AG04450 (cell line): ENCODE results near the gene CARD18. TPM values are rescaled to one million over a fixed set of nuclear protein-coding genes. Genes with fewer than 3 reads are reported as not detected.

ENCODE experiments used
- CTCF ChIA-PET: fragments of 300-600, 350-600 bp; formaldehyde crosslinking; extraction: SDS; loops from one replicate; lab custom pipeline; 2022; ENCODE audit warnings: antibody characterized with exemption, inconsistent platforms; lab: Charles Lee
- POLR2A ChIA-PET: fragments of 350-600 bp; formaldehyde crosslinking; extraction: SDS; loops from one replicate; lab custom pipeline; 2021; ENCODE audit warnings: antibody characterized with exemption, inconsistent platforms; lab: Yijun Ruan, JAX
- DNase-seq: peaks from one replicate; pipeline ENCODE4 v3.0.0-alpha.2; 2011; ENCODE audit warnings: low read depth, low spot score
- H3K27ac ChIP-seq: one replicate; pipeline ENCODE4 v1.5.1; 2012; ENCODE audit warnings: low read depth, low read length, control low read depth
- H3K27me3 ChIP-seq: one replicate; pipeline ENCODE4 v1.6.0; 2012; ENCODE audit warnings: low read length; ENCODE audit not compliant: control insufficient read depth, insufficient read depth
- H3K4me3 ChIP-seq: 2 replicates; pipeline ENCODE4 v1.5.1; 2011; ENCODE audit warnings: mild to moderate bottlenecking, low read depth, low read length, control low read depth
- H3K9me3 ChIP-seq: 2 replicates; pipeline ENCODE4 v1.5.1; 2012; ENCODE audit warnings: low read length; ENCODE audit not compliant: control insufficient read depth, insufficient read depth
- polyA plus RNA-seq: library from polyadenylated mRNA; depleted of rRNA; stranded (reverse); fragments of >200 nt; gene quantifications from 2 replicates; pipeline ENCODE4 v1.2.3, GENCODE V29; 2011
- TF ChIP-seq, protein P1 (sequence below): IDR thresholded peaks from 2 replicates; pipeline ENCODE4 v1.5.1; 2011; ENCODE audit warnings: low read depth, low read length, control low read depth, inconsistent platforms

Gene CARD18
- polyA plus RNA-seq, 1 experiment: not detected

DNA sequence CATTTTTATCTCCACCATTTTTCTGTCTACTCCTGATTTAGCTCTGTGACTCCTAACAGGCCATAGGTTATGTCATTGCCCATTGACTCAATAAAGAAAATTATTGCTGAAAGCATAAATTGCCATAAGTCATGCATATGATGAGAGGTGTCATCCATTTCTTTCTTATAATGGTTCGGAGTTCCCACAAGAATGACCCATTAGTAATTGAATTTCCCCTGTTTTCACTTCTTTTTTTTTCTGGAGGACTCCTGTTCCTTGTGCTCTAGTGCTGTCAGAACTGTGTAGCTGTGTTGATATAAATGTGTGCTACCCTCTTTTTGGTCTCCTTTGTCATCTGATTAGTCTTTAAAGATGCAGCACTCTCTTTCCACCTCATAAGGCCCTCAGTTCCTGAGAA, 22.9 kb upstream of the CARD18 start:
- H3K27ac ChIP-seq: no peak overlapping the region
- TF ChIP-seq, protein P1, sequence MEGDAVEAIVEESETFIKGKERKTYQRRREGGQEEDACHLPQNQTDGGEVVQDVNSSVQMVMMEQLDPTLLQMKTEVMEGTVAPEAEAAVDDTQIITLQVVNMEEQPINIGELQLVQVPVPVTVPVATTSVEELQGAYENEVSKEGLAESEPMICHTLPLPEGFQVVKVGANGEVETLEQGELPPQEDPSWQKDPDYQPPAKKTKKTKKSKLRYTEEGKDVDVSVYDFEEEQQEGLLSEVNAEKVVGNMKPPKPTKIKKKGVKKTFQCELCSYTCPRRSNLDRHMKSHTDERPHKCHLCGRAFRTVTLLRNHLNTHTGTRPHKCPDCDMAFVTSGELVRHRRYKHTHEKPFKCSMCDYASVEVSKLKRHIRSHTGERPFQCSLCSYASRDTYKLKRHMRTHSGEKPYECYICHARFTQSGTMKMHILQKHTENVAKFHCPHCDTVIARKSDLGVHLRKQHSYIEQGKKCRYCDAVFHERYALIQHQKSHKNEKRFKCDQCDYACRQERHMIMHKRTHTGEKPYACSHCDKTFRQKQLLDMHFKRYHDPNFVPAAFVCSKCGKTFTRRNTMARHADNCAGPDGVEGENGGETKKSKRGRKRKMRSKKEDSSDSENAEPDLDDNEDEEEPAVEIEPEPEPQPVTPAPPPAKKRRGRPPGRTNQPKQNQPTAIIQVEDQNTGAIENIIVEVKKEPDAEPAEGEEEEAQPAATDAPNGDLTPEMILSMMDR: no peak
- no peaks in the 10 kb centered on the region for H3K9me3 ChIP-seq
- CTCF ChIA-PET: no interaction called here
- POLR2A ChIA-PET: no interaction called here
- H3K27me3 ChIP-seq: no peaks in the 10 kb centered on the region
- DNase-seq: no peak
- no peak overlapping the region for H3K4me3 ChIP-seq

DNA sequence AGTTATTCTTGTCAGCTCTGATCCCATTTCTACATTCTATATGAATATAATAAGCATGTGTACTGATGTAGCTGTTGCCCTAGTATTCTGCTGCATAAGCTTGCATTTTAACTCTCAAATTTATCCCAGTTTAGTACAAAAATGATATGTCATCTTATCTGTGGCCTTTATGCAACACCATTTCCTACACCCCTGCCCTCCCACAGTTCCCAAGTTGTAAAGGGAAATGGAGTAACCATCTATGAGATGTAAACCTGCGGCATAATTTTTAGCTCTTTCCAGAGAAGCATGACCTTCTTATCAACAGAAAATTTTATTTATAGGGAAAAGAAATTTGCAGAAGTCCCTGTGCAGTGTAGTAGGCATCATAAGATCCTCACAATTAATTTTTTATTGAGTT, 18.9 kb upstream of the CARD18 start:
- Histone ChIP-seq H3K4me3 (no peak overlapping the region), H3K27me3 (no peaks in the 10 kb centered on the region), H3K9me3 (no peaks in the 10 kb centered on the region), H3K27ac (no peak overlapping the region)
- no peak for DNase-seq
- TF ChIP-seq, protein P1: no peak
- CTCF ChIA-PET: no interaction called here
- POLR2A ChIA-PET: no interaction called here

DNA sequence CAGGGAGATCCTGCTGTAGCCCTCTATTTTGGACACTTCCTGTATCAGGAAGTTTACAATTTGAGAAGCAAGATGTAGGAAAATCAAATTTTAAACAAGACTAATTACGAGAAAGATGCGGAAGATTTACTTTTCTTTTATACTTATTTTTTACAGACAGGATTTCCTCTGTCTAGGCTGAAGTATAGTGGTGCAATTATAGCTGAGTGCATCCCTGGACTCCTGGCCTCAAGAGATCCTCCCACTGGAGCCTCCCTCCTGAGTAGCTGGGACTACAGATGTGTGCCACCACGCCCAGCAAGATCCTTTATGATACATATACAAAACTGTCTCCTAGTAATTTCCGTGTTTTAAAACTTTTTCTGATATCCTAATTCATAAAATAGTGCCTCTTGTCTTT, 17.2 kb upstream of the CARD18 start:
- CTCF ChIA-PET: no interaction called here
- TF ChIP-seq, protein P1: no peak
- no peak overlapping the region for H3K4me3 ChIP-seq
- H3K9me3 ChIP-seq: no peaks in the 10 kb centered on the region
- H3K27me3 ChIP-seq: no peaks in the 10 kb centered on the region
- POLR2A ChIA-PET: no interaction called here
- DNase-seq: no peak
- no peak overlapping the region for H3K27ac ChIP-seq

DNA sequence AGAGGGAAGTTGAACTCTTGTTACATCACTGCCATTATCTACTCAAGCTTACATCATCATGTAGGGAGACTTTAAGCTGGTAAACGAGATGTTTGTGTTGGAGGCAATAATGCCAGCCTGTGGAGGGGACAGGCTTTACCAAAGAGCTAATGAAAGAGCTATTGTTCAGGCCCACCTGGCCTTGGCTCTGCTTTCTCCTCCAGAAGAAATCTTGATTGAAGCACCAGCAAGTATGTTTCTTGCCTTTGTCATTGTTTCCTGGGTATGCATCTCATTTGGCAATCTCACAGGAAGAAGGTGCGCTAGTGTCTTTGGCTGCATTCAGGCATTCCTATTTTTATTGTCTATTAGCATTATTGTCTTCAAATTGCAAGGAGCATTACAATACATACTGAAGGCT, 16.7 kb upstream of the CARD18 start:
- POLR2A ChIA-PET: no interaction called here
- H3K4me3 ChIP-seq: no peak overlapping the region
- no peak for DNase-seq
- TF ChIP-seq, protein P1: no peak
- H3K27ac ChIP-seq: no peak overlapping the region
- CTCF ChIA-PET: no interaction called here
- H3K9me3 ChIP-seq: no peaks in the 10 kb centered on the region
- no peaks in the 10 kb centered on the region for H3K27me3 ChIP-seq

DNA sequence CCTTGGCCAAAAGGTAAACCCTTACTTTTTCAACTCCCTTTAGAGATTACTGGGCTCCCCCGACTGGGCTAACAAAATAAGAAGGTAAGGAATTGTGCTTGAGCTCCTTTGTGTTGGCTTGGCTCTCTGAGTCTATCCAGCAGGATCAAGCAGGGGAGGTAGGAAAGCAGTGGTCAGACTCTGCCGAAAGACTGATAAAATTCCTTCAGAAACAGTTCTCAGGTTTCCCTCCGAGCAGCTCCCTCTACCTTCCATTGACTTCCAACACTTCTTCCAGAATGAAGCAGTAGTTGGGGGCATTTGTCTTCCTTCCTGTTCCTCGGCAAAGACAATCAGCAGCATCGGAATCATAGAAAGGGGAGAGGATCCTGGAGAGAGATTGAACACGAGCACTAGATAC, 16.1 kb upstream of the CARD18 start:
- no peak overlapping the region for H3K27ac ChIP-seq
- ChIA-PET CTCF (no interaction called here), POLR2A (no interaction called here)
- TF ChIP-seq, protein P1: no peak
- no peak overlapping the region for H3K4me3 ChIP-seq
- H3K9me3 ChIP-seq: no peaks in the 10 kb centered on the region
- no peak for DNase-seq
- no peaks in the 10 kb centered on the region for H3K27me3 ChIP-seq
